HG03354 (cell line): ENCODE results near the gene CEP170B.

Experiments used
- ATAC-seq: cut with Tn5 transposase; IDR thresholded peaks from one replicate; pipeline ENCODE4 v1.9.1; 2021; ENCODE audit warnings: mild to moderate bottlenecking; ENCODE audit not compliant: unreplicated experiment, poor library complexity, severe bottlenecking

CEP170B gene

DNA sequence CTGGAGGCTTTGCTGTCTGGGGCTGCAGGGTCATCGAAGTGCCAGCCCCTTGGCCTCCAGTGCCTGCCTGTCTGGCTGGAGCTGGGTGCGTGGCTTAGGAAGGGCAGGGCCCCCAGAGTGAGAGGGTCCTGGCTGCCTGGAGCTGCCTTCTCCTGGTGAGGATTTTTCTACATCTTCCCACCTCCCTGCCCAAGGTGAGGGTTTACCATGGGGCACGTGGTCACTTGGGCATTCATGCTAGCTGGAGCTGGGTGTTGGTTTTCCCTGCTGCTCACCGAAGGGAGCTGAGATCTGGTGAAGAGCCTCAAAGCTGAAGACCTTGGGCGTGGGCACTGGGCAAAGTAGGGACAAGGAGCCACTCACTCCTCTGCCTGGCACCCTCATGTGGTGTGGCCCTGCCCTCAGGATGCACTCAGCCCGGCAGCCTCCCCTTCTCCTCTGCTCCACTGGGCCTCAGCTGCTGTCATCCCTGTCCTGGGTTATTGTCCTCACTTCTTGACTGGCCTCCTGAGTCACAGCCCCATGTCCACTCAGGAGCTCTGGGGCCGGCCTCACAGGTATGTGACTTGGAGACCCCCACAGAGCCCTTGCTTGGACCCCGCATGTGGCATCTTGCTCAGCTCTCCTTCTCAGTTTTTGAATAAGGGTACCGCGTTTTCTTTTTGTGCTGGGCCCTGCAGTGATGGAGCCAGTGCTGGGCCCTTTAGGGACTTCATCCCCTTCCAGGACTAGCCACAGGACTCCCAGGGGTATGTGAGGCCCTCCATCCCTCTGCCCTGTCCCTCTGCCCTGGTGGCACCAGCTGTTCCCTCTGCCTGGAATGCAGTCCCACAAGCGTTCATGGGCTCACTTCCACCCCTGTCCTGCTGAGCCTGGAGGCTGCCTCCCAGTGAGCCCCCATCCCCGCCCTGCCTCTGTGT, 1.6 kb downstream of the CEP170B start:
- ATAC-seq: no peak

DNA sequence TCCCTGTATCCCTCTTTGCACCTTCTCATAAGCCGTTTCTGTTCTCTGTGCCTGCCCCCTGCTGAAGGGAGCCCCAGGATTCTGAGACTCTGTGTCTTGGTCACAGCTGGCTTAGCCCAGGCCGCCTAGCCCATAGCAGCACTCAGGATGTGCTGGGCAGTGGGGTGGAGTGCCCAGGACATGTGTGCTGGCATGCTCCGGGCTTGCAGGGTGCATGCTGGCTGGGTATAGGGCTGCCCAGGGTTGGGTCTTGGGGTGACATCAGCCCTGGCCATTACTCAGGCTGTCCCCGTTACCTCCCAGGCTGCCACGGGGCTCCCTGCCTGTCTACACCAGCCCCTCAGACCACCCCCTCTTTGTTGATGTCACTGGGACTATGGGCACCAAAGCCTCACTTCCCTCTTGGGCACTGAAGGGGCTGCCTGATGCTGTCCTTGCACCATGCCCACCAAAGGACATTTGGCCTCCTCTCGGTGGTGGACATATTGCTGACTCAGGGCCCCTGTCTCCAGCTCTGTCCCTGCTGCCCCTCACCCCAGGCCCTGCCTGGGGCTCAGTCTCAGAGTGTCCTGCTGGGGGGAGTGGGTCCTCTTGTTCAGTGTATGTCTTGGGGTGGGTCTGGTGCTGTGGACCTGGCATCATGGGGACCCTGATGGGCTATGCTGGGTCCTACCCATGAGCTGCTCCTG, 2.4 kb downstream of the CEP170B start:
- no peak for ATAC-seq

DNA sequence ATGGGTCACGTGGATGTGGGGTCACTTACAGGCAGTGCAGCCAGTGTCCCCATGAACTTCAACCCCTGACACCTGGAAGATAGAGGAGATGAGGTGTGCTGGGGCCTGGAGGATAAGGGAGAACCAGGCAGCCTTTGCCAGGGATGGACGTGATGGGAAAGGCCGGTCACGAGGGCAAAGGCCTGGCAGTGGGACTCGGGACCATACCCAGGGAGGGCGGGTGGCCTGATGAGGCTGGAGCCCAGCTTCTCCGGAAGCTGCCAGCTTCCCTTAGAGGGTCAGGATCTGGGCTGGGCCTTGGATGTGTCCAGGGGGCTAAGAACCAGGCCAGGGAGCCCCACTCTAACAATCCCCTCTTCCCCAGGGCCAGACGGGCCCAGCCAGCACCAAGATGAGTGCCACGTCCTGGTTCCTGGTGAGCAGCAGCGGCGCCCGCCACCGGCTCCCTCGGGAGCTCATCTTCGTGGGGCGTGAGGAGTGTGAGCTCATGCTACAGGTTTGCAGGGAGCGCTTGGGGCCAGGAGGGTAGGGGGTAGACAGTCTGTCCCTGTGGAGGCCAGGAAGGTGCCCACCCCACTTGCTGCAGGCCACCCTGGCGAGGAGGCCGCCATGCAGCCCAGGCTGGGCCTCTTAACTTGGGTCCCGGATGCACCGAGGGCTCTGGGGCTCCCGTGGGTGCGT, 3.1 kb downstream of the CEP170B start:
- no peak for ATAC-seq

DNA sequence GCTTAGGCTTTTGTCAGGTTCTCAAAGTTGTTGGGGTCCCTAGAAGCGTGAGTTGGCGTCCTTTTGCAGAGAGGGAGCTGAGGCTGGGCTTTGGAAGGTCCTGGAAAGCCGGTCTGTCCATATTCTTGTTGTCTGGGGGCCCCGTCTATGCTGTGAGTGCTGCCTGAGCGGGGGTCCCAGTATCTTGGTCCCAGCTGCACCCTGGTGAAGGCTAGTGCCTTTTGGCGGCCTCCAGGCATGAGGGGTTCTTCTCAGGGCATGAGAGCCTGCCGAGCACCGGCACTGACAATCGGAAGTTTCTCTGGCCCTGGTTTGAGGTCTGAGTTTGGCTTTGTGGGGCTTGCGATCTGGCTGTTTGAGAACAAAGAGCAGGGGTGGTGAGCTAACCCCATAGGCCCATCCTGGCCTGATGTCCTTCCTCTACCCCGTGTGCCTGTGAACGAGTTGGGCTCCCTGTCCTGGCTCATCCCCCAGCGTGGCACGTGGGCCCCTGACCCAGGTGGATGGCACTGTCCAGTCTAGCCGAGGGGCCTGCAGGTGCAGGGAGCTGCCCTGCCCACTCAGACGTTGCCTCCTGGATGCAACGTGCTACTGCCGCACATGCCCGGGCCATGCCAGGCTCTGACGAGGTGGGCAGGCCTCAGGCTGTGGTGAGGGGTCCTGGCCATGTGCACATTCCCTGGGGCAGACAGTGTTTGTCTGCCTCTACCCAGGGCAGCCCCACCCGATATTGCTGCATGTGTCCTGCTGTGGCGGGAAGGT, 3.9 kb downstream of the CEP170B start:
- no peak for ATAC-seq

DNA sequence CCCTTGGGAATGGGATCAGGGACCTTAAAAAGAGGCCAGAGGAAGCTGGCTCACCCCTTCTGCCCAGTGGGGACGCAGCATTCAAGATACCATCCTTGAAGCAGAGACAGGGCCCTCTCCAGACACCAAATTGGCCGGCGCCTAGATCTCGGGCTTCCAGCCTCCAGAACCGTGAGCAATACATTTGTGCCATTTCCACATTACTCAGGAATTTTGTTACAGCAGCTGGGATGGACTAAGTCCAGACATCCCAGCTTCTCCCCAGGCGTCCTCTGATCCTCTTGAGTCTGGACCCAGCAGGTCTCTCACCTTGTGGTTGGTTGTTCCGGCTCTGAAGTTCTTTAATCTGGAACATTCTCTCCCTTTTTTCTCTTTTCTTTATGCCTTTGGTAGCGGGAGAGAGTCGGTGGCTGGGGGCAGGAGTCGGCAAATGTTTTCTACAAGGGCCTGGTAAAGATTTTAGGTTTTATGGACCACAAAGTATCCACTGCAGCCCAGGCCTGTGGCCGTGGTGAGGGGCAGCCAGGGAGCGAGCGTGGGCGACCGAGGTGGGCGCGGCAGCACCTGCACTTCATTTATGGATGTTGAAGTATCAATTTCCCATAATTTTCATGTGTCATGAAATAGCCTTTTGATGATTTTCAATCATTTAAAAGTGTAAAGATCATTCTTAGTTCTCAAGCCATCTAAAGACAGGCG, 4.8 kb downstream of the CEP170B start:
- ATAC-seq: no peak

DNA sequence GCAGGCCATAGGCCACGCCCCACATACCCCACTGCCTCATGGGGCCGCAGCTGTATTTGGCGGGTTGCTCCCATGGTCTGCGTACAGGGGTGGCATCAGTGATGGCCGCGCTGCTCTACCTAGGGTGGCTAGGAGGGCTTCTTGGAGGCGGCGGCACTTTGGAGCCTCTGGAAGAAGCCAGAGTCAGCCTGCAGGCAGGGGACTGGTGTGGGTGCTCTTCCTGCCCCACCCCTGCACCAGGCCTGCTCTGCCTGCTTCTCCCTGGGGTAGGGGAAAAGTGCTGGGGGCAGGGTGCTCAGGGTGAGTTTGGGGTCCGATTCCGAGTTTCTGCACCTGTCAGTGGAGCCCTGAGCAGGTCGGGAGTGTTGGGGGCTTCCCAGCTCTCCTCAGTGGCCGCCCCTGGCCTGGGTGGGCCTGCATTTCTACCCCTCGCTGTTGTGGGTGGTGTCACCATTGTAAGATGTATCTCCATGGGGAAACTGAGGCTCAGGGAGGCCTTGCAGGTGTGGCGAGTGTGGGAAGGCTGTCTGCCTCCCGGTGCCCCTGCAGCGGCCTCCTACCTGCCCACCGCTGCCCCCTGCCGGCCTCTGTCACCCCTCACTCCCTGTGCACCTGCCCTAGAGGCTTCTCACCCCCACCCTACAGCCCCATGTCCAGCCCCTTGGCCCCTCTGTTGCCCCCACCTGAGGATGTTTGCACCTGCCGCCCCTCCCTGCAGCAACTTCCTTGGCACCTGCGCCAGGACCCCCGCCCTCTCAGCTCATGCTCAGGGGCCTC, 5.5 kb downstream of the CEP170B start:
- no peak for ATAC-seq

DNA sequence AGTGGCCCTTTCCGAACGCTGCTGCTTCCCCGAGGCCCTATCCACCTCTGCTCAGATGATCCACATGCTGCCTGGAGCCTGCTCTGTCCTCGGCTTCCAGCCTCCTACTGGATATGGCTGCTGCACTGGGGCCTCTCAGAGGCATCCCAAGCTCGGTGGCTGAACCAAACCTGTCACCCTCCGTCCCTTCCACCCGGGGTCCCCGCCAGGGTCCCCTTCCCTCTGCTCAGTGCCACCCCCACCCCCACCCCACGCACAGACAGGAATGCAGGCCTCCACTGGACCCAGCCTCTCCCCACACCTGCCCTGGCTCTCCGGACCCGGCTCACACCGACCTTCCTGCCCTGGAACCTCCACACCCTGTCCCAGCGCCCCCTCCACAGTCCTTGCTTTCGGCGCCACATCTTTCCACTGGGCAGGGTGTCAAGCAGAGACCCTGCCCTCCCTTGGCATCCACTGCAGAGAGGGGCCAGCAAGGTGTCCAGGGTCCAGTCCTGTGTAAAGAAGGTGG, 6.1 kb downstream of the CEP170B start:
- ATAC-seq: no peak

DNA sequence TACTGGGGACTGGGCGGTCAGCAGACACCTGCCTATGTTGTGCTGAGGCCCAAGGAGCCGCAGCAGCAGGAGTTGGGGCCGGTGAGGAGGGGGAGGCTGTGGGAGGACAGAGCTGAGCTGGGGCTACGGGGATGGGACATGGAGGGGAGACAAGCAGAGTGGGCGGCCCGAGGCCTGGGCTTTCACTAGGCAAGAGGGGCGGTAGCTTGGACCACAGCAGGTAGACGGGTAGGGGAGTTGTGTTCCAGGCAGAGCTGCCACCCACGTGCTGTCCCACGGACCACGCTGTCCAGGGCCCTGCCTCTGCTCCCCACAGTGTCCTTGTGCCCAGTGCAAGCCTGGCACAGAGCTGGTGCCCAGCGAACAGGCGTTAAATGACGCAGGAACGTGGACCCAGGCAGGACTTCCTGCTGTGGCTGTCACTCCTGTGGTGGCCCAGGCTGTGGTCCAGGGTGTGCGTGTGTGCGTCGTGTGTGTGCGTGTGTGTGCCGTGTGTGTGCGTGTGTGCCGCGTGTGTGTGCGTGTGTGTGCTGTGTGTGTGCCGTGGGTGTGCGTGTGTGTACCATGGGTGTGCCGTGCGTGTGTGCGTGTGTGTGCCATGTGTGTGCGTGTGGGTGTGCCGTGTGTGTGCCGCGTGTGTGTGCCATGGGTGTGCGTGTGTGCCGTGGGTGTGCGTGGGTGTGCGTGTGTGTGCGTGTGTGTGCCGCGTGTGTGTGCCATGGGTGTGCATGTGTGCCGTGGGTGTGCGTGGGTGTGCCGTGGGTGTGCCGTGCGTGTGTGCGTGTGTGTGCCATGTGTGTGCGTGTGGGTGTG, 6.8 kb downstream of the CEP170B start:
- ATAC-seq: no peak

DNA sequence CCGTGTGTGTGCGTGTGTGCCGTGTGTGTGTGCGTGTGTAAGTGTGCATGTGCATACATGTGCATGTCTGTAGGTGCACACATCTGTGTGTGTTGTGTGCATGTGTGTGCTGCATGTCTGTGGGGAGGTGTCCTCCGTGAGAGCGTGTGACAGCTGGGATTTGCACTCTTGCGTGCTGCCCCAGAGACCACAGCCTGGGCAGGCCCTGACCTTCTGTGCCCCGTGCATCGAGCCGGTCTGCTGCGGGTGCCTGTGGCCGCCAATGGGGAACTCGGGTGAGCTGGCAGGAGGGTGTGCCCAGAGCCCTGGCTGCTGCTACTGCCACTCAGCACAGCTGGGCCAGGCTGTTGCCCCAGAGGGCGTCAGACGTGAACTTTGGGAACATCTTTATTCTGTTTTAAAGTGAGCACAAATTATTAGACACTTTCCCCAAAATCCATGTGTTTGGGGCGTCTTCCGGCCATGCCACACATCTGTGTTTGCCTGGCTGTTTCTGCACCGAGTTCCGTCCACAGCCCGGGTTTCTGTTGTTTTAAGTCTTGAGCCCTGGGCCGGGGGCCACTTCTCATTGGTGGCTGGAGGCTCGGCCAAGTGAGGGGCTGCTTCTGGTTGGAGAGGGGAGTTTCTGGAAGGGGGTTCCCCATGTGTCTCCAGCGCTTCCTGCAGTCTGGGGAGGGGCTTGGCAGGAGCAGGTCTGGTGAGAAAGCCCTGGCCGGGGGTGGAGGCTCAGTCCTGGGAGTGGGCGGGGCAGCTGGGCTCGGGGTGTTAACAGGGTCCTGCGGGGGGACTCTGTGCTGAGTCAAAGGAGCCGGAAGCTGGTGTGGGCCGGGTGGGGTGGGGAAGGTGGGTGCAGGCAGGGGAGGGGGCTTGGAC, 7.6 kb downstream of the CEP170B start:
- no peak for ATAC-seq

DNA sequence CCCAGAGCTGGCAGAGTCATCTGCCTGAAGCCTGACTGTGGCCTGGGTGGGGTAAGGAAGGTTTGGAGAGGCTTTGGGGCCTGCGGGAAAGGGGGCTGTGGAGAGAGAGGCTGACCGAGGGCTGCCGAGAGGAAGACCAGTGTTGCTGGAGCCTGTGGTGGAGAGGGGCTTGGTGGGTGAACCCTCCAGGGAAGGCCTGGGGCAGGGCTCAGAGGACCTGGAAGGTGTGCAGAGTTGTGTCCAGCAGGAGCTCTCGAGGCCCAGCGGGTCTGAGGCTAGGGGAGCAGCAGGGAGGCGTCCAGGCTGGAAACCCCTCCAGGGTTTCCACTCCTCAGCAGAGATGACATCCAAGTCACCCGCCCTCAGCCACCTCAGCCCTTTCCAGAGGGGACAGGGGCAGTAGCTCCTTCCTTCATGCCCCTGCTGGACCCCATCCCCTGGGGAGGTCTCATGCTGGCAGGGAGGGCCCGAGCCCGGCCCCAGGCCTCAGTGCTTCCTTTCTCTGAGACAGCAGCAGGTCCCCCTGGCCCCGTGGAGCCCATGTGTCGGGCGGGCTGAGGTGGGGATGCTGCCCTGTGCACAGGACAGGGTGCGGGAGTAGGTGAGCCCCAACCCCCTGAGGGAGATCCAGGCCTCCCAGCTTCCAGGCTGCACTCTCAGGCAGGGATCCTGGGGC, 8.4 kb downstream of the CEP170B start:
- ATAC-seq: no peak

DNA sequence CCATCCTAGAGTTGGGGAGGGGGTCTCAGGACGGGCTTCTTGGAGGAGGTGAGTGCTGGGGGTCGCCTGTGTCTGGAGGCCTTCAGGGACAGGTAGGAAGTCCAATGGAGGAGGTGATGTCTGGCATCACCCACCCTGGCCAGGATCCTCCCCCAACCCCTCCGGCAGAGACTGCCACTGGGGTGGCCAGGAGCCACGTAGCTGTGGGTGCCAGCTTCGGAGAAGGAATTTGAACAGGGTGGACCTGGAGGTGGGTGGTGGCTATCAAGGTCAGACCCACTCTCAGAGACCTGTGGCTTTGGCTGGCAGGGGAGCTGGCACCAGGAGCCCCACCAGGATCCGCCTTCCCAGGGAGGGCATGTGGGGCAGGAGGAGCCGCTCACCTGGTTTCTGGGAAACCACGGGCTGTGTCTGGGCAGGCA, 9.1 kb downstream of the CEP170B start:
- no peak for ATAC-seq

DNA sequence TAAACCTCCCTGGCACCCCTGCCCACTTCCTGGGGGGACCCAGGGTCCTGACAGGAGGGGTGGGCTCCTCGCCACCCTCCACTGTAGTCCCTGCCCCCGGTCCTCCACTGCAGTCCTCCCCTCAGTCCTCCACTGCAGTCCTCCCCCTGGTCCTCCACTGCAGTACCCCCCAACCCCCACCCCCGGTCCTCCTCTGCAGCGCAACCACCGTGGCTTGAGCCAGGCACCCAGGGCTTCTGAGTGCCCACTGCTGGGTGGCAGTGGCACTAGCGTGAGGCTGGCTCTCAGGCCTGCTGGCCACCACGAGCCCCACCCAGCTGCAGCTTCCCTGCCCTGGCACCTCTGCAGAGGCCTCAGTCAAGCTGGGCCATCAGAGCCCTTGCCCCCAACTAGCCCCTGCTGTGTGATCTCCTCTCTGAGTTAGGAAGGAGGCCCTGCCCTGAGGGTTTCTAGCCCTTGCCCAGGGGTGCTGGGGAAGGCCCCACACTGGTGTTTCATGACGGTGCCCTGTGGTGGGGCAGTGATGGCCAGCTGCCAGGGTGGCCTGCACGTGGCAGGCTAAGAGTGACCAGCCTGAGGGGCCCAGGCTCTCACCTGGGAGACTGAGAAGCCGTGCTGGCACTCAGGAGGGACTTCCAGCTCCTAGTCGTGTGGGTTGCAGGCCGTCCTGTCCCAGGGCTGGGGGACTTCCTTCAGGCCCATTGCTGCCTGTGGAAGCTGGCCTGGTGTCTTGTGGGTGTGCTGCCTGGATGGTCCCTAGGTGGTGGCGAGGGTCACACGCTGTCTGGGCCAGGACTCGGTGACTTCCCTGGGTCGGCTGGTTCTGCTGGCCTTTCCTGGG, 9.7 kb downstream of the CEP170B start:
- no peak for ATAC-seq

DNA sequence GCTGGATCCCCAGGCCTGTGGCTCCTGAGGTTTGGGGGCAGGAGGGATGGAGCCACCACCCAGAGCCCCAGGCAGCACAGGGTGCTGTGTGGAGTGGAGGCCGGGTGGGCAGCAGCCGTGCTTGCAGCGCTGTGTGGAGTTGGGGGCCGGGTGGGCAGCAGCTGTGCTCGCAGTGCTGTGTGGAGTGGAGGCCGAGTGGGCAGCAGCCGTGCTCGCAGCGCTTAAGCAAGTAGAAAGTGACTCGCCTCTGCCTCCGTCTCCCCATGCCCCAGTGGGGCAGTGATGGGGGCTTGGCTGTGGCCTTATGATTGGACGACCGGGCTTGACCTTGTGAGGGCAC, 10.3 kb downstream of the CEP170B start:
- no peak for ATAC-seq

DNA sequence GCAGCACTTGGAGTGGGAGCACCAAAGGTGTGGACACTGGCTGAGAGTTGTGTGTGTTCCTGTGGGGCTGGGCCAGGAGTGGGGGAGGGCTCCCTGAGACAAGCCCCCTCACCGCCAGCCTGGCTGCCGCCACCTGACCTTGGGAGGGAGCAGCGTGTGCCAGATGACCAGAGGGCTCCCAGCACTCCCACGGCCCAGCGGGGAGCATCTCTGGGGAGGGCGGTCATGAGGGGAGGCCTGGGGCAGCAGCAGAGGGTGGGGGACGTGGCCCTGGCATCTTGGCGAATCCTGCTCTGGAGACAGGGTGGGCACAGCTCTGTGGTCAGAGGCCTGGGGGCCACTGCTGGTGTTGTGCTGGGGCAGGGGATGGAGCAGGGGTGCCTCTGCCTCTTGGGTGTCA, 10.7 kb downstream of the CEP170B start:
- ATAC-seq: no peak

DNA sequence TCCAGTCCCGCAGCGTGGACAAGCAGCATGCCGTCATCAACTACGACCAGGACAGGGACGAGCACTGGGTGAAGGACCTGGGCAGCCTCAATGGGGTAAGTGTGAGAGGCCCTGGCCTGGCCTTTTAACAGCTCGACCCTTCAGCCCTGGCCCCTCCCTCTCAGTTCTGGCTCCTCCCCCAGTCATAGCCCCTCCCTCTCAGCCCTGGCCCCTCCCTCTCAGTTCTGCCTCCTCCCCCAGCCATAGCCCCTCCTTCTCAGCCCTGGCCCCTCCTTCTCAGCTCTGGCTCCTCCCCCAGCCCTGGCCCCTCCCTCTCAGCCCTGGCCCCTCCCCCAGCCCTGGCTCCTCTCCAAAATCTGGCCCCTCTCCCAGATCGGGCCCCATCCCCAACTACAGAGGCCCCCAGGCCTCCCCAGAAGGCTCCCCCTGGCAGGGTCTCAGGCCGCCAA, 11.2 kb downstream of the CEP170B start:
- no peak for ATAC-seq
